HPDE6-E6E7 (cell line): ENCODE measurements around the gene NFIC.
"Not testable (repeated sequence)": the region's sequence is repeated elsewhere in the genome, so short reads cannot be mapped to it uniquely, and the experiment has no call there.

Source experiments
- DNase-seq: peaks from one replicate; pipeline ENCODE4 v3.0.0; 2011; ENCODE audit warnings: missing footprints; ENCODE audit errors: extremely low spot score

The NFIC gene

DNA sequence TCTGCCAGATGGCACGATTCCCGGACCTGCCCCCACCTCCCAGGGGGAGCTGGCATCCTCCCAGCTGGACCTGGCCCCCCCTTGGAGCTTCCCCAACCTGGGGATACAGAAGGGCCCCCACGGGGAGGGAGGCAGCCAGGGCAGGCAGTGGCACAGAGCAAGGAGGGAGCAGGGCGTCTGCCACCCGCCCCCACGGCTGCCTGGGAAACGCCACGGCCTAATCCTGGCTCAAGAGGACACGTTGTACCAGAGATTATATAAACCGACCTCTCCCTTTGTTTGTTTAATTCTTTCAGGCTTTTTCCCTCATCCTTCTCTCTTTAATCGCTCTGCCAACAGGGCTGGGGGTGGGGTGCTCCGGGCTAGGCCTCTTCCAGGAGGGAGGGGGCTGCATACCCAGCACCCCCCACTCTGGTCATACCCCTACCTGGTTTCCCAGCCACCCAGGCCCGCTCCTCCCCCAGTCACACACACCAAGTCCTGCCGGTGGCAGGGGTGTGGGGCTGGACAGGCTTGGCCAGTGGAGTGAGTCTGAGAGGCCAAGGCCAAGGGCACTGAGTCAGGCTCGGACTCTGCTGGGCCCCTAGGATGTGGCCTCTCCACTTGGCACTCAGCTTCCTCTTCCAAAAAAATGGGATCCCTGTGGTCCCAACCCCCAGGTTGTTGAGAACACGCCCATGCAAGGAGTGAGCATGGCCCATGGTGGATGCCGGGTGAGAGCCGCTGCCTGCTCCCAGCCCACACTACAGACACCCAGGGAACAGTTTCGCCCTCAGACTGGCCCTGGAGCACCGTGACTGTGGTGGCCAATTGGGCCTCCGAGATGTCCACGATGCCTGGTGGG, 29.5 kb upstream of the NFIC start:
- no peak for DNase-seq

DNA sequence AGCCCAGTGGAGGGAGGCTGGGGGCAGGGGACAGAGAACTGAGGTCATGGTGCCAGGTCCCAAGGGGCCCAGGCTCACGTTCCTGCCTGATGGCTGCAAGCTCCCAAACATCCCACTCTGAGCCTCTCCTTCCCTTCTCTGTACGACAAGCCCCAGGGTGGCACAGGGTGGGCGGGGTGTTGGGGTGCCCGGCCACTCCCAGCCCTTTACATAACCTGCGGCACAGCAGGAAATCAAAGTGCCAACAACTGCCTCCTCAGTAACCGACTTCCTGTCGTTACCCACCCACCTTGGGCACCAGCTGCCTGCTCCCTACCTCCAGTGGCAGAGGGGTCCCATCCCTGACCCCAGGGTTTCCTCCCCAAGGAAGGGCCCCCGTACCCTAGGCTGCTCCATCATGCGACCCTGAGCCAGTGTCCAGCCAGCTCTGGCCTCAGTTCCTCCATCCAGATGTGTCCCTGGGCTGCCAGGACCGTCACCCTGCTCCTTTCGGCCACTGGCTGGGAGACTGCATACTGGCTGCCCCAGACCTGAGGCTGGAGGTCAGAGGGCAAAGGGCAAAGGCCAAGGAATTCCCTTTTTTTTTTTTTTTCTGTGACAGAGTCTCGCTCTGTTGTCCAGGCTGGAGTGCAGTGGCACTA, 27.7 kb upstream of the NFIC start:
- DNase-seq, result no peak

DNA sequence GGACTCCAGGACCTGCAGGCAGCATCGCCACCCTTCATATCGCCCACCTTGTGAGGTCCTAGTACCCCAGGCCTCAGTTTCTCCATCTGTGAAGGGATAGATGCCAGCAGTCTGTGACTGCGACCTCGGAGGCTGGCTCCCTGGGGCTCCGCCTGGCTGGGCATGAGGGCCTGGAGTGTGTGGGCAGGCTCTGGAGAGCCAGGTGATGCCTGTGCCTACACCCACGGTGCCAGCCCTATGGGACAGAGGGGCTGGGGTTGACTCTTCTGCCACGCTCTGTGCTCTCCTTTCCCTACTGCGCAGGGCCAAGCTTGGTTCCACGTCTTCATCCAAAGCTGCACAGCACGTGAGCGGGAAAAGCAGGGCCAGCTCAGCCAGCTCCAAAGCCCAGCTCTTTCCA, 26.0 kb upstream of the NFIC start:
- no peak for DNase-seq

DNA sequence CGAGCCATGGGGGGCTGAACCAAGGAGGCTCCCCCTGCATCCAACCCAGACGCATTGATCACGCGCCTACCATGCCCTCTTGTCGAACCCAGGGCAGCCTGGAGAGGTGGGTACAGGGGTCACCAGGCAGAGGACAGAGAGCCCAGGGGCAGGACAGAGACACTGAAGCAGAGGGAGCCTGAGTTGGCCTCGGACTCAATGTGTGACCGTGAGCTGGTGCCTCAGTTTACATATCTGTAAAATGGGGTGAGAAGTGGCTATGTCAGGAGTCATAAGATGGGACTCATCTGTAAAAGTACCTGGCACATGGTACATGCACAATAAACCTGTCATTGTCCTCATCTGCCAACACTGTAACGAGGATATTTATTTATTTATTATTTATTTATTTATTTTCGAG, 24.1 kb upstream of the NFIC start:
- DNase-seq, result no peak

DNA sequence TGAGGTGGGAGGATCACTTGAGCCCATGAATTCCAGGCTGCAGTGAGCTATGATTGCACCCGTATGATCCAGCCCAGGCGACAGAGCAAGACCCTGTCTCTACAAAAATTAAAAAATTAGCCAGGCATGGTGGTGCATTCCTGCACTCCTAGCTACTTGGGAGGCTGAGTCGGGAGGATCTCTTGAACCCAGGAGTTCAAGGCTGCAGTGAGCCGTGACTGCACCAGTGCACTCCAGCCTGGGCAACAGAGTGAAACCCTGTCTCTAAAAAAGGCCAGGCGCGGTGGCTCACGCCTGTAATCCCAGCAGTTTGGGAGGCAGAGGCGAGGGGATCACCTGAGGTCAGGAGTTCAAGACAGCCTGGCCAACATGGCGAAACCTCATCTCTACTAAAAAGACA, 23.4 kb upstream of the NFIC start:
- DNase-seq, result not testable (repeated sequence)

DNA sequence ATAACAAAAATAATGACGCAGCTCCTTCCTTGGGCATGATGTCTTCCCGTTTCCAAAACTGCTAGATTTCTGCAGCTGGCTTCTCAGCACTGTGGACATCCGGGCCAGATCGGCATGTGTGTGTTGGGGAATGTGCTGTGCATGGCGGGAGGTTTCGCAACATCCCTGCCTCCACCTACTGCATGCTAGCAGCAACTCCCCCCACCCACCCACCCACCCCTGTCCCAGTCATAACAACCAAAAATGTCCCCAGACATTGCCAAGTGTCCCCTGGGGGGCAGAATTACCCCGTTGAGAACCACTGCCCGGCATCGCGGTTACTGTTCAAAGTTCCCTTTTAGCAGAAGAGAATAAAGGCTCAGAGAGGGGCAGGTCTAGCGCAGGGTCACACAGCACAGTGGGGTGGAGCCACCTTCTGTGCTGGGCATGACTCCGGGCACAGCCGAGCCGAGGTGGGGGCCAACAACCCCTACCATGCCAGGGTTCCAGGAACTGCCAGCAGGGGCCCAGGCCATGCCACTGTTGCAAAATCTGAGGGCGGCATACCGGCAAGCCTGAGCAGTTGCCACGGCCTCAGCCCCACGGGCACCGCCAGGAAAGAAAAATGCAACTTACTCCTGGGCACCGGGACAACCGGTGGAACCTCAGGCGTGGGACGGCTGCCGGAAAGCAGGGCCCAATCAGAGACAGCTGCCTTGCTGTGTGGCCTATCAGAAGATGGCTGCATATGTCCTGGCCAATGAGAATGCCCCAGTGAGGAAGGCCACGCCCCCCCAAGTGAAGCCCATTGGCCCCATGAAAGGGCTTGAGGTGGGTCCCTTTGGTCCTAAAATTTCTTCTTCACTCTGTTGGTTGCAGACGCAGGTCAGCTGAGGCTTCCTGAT, 22.5 kb upstream of the NFIC start:
- DNase-seq, result no peak

DNA sequence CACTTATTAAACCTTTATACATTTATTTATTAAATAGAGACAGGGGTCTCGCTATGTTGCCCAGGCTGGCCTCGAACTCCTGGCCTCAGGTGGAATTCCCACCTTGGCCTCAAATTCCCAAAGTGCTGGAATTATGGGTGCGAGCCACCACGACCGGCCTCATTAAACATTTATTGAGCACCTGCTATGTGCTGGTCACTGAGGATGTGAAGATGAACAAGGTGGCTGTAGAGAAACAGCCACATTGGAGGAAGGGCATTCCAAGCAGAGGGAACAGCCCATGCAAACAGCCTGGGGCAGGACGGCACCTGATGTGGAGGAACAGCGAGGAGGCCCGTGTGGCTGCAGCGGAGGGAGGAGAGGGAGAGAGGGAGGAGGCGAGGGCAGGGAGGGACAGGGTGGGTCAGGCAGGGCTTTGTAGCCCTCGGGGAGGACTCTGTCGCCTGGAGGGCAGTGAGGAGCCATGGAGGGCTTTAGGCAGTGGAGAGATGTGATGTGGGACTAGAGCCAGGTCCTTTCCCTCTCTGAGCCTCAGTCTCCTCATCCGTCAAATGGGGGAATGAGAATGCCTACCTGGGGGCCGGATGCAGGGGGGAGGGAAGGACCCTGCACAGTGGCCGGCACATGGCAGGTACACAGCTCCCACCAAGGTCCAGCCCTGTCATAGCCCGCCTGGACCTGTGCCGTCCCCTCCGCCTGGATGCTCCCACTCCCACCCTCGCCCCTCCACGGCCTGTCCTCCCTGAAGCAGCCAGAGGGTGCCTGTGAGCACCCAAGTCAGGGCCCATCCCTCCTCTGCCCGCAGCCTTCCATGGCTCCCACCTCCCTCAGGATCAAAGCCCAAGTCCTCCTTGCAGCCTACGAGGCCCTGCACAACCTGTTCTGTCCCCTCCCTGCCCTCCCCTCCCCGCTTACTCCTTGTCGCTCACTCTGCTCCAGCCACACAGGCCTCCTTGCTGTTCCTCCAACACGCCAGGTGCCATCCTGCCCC, 21.5 kb upstream of the NFIC start:
- no peak for DNase-seq

DNA sequence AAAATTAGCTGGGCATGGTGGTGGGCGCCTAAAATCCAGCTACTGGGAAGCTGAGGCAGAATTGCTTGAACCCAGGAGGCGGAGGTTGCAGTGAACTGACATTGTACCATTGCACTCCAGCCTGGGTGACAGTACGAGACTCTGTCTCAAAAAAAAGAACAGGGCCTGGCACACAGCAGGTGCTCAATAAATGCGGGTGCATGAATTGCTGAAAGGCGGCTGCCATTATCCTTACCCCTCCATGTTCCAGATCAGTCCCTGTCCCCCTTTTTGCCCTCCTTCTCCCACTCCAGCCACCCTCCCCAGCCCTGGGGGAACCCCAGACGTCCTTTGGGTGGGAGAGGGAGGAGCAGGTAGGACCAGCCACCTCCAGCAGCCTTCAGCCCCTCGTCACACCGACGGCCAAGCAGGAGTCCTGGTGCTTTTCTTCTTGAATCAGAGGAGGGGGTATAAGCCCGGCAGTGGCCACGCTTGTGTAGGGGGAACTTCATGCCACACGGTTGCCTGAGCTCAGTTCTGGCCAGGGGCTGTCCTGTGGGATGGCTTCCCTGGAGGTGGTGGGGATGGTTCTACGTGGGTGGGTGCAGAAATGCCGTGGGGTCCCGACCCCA, 20.4 kb upstream of the NFIC start:
- no peak for DNase-seq

DNA sequence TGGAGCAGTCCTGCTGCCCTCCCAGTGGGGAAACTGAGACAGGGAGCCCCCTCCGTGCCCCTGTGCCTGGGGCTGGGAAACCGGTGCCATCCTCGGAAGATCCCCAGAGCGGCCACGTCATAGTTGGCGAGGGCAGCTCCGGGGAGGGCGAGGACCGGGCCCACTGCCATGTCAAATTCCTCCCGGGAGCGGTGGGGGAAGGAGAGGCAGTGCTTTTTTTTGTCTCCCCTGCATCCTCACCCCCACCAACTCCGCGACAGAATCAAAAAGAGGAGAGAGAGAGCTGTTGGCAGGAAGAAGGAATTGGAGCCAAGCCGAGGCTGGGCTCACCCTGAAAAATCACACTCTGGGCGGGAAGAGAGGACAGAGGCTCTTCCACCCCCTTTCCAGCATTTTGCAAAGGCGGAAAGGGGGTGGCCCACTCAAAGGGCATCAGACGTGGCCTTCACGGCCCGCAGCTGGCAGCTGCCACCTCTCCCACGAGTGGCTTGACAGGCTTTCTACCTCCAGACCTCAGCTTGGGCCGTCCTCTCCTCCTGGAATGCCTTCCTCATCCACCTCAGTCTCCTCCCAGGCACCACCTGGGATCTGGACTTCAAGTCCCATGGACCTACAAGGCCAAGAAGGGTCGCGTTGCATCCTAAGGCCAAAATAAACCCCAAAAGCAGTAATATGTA, 19.6 kb upstream of the NFIC start:
- DNase-seq, result no peak

DNA sequence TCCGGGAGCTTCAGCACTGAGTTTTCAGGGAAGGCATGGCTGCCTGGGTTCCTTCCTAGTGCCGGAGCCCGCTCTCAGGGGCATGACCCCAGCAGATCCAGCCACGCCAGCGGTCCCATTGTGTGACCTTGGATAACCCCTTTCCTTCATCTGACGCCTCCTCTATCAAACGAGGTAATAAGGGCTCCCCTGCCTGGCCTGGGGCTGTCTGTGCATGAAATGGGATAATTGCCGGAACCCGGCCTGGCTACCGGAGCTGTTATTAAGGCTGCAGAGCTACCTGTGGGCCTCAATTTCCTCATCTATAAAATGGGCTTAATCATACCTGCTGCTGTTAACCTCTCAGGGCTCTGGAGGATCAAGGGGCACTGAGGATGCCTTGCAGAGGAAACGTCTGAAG, 18.3 kb upstream of the NFIC start:
- DNase-seq, result no peak

DNA sequence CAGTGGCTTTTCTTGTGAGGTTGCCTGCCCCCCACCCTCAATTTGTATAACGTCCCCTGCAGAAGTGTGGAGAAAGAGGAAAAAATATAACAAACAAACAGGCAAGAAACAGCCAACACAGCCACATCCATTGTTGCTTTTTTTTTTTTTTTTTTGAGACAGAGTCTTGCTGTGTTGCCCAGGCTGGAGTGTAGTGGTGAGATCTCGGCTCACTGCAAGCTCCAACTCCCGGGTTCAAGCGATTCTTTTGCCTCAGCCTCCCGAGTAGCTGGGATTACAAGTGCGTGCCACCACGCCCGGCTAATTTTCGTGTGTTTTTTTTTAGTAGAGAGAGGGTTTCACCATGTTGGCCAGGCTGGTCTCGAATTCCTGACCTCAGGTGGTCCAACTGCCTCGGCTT, 17.9 kb upstream of the NFIC start:
- DNase-seq, result not testable (repeated sequence)

DNA sequence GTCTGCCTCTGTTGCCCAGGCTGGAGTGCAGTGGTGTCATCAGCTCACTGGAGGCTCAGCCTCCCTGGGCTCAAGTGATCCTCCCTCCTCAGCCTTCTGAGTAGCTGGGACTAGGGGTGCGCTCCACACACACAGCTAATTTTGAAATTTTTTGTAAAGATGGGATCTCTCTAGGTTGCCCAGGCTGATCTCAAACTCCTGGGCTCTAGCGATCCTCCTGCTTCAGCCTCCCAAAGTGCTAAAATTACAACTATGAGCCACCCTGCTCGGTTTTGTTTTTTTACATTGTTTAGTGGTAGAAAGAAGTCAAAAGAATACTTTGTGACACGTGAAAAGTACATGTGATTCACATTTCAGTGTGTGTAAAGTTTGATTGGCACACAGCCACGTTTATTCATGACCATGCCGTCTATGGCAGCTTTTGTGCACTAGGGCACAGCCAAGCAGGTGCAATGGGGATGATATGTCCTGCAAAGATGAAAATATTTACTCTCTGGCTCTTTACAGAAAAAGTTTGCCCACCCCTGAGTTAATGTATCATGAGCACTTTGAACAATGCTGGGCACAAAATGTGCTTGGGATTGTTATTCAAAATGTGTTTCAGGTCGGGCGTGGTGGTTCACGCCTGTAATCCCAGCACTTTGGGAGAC, 16.2 kb upstream of the NFIC start:
- no peak for DNase-seq

DNA sequence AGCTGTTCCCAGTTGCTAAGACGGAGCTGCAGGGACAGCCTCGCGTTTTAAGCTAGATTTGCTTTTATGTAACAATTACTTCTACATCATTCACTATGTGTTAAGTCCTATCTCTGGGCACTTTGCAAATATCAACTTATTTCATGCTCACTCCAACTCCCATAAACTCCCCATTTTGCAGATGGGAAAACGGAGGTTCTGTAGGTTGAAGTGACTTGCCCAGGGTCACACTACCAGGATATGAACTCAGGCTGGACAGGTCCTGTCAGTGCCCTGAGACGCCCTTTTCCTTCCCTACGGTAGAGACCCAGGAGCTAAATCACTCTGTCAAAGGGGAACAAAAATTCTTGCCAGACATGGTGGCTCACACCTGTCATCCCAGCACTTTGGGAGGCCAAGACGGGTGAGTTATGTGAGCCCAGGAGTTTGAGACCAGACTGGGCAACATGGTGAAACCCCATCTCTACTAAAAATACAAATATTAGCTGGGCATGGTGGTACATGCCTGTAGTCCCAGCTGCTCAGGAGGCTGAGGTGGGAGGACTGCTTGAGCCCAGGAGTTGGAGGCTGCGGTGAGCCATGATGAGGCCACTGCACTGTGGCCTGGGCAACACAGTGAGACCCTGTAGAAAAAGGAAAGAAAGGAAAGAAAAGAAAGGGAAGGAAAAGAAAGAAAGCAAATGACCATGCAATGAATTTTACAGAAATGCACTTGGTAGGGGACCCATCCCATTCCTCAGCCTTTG, 14.5 kb upstream of the NFIC start:
- no peak for DNase-seq

DNA sequence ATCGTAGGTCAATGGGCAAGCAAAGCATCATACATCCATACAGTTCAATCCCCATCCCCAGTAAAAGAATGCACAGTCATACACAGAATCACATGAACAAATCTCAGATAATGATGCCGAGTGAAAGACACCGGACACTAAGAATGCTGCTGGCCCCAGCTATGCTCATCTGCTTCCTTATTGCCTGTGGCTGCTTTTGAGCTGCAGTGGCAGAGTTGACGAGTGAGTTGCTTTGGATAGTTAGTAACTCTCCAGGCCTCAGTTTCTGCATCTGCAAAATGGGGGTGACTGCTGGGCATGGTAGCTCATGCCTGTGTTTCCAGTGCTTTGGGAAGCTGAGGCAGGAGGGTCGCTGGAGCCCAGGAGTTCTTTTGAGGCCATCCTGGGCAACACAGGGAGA, 12.9 kb upstream of the NFIC start:
- no peak for DNase-seq

DNA sequence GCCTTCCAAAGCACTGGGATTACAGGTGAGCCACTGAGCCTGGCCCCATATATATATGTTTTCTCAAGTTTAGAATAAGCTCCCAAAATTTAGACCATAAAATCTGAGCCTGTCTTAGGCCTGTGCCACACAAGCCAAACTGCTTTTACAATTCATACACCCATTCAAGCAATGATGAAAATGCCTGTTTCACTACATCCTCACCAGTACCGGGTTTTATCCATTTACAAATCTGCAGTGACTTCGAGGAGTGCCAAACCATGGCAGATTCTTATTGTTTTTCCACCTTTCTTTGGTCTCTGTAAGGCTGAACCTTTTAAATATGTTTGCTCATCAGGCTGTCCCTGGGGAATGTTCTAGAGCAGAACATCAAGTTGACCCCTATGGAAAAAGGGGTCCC, 9.6 kb upstream of the NFIC start:
- no peak for DNase-seq

DNA sequence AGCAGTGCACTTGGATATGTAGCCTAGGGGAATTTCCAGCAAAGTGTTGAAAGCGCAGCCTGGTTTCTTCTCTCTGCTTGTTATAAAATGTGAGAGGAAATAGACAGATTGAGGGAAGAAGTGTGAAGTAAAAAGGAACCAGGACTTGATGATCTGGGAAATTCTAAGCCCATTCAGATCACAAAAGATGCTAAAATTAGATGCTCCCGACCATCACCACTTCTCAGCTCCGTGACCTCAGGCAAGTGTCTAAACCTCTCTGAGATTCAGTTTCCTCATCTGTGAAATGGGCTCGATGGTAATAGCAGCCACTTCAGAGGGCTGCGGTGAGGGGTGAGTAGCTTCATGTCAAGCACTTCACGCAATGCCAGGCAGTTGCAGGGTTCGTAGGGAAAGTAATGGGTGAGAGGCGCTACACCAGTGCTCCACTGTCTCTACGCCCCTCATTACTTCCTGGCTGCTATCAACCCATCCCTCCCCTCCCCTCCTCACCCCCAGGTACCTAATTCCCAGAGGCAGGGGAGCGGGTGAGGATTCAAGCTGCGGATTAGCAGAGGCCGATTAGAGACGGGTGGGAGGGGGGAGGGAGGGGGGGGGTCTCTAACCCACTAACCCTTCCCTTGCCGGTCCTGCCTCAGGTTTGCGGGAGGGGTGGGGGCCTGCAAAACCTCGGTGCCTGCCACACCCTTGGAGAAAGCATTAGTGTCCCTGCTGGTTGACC, 9.0 kb upstream of the NFIC start:
- DNase-seq, result no peak

DNA sequence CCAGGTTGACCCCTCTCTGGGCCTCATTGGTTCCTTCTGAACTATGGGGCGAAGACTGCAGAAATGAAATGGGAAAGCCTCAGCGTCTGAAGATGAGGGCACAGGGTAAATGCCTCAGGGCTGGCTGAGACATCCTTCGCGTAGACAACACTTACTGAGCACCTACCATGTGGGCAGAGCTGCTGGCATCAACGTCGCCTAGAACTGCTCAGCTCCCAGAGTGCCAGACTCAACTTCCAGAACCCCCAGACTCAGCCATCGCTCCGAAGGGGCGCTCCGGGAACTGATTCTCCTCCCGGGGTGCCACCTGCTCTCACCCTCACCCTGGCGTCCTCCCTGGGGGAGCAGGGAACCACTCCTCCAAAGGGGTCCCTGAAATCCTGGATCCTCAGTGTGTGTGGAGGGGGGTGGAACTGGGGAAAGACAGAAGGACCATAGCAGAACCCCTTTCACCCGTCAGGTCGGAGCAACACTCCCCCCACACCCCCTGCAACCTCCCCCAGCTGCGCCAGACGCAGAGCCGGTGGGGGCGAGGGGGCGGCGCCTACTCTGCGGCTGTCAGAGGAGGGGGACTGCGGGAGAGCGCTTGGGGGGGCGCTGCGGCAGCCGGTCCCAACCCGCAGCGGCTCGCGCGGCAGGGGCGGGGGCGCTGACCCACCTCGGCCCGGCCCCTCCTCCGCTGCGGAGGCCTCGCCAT, 8.2 kb upstream of the NFIC start:
- DNase-seq, result no peak

DNA sequence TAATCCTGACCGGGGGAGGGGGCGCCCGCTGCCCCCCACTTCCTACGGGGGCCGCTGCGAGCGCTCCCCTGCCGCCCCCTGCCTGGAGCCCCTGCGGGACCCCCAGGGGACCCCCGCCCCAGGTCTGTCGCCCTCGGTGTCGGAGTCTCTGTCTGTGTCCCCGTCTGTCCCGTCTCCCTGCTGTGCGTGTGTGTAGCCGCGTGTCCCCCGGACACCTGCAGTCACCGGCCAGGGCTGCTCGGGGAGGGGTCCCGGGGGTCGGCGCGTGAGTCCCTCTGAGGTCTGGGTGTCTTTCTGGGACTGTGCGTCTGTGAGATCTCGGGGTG, 7.7 kb upstream of the NFIC start:
- DNase-seq, result no peak
